GM18909 (cell line): ENCODE data around the gene SH3BGR.

ENCODE experiments used
- ATAC-seq: cut with Tn5 transposase; IDR thresholded peaks from one replicate; pipeline ENCODE4 v1.9.1; 2021; ENCODE audit warnings: mild to moderate bottlenecking; ENCODE audit not compliant: unreplicated experiment, poor library complexity

The SH3BGR gene

DNA sequence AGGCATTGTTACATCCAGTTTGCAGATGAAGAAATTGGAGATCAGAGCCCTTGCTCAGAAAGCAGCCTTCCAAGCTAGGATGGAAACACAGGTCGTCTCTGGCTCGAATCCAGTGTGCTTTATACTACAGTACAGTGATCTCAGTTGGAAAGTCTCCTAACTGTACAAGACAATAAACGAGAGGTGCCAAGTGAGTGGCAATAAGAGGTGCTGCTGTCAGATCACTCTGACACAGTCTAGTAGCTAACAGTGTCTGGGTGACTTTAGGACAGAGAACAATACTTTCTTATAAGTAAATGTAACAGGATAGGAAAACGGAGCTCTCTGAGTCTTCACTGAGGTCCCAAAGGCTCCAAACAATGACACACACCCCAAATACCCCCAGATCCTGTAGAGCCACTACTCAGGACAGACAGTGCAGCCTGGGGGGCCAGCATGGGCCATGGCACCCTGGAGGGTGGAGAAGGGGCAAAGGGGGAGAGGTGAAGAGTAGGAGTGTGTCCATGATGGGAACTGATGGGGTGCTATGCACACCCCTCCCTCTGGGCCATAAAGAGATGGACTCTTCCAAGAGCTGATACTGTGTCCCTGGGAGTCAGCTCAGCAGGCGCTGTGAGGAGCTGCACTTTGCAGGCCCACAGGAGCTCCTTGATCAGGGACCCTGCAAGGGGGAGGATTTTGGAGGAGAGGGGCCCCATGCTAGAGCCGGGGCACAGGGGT is 3.3 kb downstream of the SH3BGR start:
- no peak for ATAC-seq

DNA sequence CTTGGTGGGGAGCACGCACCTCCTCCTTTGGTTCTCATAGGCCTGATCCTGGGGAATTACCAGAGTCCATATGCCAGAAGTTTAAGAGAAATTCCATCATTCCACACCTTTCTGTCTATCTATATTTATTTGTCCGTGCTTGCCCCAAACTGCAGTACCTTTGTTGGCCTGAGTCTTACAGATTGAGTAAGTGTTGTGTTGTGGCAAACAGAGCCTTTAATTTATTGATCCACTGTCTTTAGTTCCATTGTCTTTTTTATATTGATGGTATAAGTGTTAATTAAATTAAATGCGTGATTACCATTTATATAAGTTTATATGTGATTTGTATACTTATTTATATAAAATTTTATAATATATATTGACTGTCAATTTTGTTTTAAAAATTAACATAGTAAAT is 4.9 kb downstream of the SH3BGR start:
- ATAC-seq = no peak

DNA sequence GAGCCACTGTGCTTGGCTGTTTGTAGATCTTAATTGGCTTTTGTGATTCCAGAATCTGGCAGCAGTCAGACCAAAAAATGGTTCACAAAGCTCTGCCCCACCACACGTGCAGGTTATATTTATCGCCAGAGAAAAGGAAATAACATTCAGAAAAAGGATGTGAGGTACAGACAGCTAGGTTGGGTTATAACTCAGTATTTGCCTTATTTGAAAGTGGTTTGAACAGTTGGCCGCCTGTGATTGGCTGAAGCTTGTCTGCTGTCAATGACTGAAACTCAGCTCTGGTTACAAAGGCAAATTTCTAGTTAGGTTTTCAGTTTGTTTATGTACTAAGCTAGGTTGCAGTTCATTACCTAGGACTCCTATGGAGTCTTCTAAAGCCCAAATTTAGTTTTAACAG is 9.6 kb downstream of the SH3BGR start:
- ATAC-seq = peak; percentile 77

DNA sequence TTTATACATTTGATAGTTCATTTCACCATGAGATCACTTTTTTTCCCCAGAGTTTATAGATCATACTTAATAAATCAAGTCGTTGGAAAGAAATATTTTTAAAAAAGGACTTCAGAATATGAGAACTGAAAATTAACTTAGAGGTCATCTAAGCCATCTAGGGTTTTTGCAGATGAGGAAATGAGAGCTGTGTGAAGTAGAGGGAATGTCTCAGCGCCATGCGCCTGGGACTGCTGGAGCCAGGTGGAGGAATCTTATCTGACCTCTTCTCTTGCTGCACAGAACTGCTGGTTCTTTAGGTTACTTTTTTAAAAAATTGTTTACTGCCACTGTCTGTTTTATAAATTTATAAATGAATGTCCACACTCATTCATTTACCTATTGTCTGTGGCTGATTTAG is 11.5 kb downstream of the SH3BGR start:
- ATAC-seq = no peak

DNA sequence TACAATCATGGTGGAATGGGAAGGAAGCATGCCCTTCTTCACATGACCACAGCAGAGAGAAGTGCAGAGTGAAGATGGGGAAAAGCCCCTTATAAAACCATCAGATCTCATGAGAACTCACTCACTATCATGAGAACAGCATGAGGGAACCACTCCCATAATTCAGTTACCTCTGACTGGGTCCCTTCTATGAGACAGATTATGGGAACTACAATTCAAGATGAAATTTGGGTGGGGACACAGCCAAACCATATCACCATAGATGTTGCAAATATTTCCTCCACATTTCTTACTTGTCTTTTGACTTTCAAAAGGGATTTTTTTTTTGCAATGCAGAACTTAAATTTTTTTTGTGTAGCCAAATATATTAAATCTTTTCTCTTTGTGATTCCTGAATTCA is 14.8 kb downstream of the SH3BGR start:
- no peak for ATAC-seq

DNA sequence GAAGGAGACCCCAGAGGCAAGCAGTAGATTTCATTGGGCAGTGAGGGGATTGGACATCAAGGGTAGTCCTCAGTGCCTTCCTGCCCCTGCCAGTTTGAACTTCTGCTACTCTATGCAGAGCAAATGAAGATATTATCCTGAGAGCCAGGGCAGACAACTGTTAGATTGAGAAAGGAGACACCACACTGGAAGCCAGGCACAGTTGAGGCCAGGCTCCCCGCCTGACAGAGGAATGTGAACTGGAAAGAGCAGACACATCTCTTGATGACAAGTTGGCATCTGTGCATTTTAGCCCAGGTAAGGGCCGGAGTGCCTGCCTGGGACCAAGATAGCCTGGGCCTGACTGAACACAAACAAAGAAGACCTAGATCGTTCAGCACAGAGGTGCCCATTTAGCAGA is 16.0 kb downstream of the SH3BGR start:
- ATAC-seq = no peak

DNA sequence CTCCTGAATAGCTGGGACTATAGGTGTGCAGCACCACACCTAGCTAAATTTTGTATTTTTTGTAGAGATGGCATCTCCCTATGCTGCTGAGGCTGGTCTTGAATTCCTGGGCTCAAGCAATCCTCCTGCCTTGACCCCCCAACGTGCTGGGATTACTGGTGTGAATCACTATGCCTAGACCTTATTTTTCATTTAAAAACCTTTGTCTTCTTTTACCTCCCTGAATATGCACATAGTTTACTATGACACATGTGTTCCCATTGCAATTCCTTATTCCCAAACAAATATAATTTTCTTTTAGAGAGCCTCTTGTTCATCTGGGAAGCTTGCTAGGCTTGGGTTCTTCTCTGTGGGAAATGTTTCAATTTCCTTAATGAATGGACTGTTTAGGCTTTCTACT is 16.8 kb downstream of the SH3BGR start:
- ATAC-seq = no peak

DNA sequence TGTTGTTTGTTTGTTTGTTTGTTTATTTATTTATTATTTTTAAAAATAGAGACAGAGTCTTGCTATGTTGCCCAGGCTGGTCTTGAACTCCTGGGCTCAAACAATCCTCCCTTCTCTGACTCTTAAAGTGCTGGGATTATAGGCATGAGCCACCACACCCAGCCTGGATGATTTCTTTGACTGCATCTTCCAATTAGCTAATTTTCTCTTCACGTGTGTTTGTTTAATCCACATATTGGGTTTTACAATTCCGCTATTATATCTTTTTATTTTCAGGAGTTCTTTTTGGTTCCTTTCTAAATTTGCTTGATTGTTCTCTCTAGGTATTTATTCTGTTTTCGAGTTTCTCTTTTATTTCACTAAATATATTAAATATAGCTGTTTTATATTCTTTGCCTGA is 19.8 kb downstream of the SH3BGR start:
- ATAC-seq = no peak

DNA sequence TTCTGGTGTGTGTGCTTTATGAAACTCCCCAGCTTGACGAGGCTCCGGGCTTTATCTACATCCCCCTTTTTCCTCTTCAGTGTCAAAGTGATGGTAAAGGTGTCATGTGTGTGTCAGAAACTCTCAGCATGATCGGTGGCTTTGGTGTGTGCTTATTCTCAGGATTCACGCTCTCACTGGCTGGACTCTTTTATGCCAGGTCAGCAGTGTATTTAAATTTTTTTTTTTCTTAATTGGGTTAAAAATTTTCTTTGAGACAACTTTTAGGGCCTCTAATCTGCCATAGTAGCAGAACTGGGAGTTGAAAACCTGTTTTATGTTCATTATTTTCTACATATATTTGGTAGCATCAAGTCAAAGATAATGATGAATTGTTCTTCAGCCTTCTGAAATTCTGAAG is 21.0 kb downstream of the SH3BGR start:
- ATAC-seq = no peak

DNA sequence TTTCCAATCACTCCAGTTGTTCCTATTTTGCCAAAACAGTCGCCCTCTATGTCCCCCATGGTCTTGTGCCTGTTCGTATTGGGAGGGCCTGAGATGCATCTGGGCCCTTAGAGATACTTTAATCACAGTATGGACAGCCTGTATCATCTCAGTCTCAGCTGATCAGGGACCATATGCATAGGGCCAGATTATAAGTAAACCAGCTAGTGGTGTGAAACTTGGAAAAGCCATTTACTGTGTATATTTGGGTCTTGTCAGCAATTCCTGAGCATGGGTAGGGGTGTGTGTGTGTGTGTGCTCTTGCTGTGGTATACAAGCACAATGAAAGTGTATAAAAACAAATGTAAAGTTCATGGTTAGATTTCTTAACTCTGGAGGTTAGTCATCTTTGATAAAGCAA is 22.8 kb downstream of the SH3BGR start:
- ATAC-seq = no peak

DNA sequence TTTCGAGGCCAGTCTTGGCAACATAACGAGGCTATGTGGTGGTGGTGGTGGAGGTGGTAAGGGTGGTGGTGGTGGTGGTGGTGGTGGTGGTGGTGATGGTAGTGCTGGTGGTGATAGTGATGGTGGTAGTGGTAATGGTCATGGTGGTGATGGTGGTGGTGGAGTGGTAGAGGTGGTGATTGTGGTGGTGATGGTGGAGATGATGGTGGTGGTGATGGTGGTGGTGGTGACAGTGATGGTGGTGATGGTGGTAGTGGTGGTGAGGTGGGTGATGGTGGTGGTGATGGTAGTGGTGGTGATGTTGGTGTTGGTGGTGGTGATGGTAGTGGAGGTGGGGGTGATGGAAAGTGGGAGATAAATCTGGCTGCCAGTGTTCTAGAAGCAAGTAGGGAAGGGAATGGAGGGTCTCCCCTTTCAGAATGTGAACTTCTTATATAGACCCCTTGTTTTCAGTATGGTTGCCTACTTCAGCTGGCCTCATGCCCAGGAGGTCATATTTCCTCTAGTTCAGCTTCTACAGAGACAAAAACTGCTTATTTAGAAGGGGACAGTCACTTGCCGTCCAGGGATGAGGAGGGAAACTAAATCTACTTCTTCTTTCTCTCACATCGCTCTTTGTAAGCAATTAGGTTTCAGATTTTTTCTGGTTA is 27.5 kb downstream of the SH3BGR start:
- ATAC-seq = no peak

DNA sequence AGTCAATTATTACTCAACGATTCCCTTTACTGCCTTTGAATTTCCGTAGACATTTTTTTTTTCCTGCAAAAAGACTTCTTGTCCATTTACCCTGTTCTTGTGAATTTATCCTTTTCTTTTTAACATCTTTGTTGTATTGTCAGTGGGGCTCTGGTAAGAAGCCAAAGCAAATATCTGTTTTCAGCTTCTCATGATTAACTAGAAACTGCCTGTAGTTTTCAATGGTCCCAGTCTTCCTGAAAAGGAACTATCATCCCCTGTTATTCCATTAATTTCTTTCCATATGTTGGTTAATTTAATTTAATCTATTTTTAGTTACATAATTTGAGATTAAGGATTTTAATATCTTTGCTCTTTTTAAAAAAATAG is 28.0 kb downstream of the SH3BGR start:
- ATAC-seq = no peak

DNA sequence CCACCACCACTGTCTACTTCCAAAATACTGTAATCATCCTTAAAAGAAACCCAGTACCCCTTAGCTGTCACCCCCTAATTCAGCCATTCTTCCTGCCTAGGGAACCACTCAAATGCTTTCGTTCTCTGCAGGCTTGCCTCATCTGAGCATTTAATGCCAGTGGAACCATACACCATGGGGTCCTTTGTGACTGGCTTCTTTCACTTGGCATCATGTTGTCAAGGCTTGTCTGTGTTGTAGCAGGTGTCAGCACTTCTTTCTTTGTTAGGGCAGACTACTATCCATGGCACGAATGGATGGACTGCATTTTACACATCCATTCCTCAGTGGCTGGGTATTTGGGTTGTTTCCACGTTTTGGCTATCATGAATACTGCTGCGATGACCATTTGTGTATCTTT is 28.5 kb downstream of the SH3BGR start:
- ATAC-seq = no peak

DNA sequence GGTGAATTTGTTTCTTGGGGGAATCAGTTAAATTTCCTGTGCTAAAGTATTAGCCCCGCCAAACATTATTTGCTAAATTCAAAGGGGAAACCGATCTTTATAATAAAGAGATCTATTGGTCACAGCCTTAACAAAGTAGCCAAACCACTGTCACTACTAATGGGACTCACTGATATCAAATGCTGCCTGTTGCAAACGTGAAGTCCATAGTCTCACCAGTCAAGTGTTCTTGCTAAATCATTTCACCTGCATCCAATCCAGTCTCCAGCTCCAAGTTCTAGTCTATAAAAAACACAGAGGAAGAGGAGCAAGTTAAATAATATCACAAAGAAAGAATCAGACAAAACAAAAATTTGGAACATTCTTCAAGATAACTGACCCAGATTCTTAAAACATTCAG is 30.1 kb downstream of the SH3BGR start:
- ATAC-seq = no peak

DNA sequence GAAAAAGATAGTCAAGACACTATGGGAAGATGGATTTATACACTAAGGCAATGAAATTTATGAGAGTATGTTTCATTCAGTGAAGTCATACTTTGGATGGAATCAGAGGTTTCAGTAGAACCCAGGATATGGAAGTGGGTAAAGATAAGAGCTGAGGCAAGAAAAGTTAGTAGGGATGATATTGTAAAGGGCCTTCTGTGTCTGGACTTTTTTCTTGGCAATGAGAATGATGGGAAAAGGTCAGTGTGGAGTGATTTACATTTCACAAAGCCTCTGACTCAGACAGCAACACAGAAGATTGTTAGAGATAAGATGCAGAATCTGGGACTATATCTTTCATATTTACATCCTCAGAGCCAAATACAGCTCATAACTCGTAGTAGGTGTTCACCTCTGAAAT is 32.1 kb downstream of the SH3BGR start:
- ATAC-seq = no peak

DNA sequence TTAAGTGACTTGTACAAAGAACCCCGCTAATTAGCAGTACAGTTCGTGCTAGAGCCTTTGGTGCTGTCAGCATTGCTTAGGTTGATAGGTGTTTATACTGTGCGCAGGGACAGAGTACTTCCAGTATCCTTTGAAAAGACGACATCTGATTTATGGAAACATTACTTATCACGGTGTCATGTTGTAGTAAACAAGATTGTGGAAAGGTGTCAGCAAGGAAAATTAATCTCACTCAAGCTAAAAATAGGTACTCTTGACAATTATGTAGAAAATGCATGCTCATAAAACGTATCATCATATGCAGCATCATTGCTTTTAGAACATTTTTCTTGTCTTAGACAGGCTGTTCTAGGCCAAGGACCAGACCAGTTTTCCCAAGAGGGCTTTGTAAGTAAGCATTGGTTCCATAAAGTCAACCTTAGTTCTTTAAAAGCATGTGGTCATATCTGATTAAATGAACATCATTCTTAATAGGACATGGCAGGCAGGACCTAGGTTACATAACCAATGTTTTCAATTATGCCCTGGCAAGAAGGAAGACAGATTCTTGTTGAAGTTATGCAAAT is 33.0 kb downstream of the SH3BGR start:
- ATAC-seq = no peak

DNA sequence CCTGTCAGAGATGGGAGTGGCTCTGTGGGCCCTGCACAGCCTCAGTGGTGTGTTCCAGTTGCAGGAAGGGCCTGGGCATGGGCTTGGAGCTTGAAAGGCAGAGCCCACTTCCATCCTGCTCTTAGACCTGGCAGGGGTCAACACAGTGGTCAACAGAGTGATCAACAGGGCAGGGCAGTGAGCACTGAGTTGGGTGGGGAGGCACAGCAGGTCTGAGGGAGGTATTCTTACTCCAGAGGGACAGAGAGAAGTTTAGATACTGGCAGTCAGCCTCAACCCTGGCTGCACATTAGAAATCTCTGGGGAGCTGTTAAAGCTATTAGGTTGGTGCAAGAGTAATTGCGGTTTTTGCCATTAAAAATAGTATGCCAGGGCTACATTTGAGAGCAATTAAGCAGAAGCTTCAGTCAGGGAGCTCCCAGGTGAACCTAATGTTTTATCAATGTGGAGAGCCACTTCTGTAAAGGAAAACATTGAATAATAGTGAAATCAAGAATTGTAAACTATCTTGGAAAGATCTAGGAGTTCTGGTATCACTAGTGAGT is 37.7 kb downstream of the SH3BGR start:
- no peak for ATAC-seq

DNA sequence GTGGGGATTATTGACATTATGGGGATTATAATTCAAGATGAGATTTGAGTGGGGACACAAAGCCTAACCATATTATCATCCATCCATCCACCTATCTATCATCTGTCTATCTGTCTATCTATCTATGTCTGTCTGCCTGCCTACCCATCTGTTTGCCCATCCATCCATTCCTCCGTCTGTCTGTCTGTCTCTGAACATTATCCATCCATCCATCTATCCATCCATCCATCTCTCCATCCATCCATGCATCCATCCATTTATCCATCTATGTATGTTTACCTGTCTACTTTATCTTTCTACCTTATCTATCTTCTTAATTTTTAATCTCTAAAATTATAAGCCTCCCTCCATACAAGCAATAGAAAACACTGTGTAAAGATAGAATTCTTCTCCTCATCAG is 47.4 kb downstream of the SH3BGR start:
- no peak for ATAC-seq

DNA sequence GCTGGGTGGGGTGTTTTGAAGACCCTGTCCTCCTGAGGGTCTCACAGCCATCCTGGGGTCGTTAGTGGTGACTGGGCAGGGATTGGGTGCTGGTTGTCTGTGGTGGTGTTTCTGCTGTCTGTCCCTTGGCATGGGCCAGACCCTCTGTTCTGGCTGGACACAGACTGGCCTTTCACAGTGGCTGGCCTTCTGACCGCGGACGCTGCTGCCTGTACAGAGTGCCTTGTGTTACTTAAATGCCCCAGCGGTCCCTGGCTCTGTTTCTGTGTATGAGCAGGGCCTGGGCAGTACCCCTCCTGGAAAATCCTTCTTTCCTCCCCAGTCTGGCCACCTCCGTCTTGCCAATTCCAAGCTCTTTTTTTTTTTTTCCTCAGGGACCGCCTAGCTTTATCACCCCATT is 50.9 kb downstream of the SH3BGR start:
- no peak for ATAC-seq

DNA sequence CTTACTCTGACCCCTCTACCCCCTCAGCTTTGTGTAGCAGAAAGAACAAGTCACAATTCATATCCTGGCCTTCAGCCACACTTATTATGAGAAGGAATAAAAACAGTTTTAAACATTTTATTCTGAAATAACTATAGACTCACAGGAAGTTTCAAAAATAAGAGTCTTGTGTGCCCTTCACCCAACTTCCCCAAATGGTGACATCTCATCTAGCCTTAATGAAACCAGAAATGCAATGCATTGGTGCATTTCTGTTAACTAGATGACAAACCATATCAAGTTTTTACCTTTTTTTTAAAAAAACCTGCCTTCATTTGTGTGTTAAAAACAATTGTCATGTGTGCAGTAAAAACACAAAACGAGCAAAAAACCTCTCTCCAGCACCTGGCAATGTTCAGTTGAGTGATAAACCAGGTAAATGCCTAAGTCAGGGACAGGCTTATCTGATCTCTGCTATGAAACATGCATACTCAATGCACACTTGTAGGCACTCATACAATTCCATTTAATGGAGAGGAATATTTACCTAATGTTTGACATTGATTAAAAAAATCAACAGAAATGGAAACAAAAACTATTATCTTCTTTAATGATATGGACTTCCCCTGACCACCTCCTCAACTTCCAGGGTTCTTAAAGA is 51.5 kb downstream of the SH3BGR start:
- ATAC-seq = no peak

DNA sequence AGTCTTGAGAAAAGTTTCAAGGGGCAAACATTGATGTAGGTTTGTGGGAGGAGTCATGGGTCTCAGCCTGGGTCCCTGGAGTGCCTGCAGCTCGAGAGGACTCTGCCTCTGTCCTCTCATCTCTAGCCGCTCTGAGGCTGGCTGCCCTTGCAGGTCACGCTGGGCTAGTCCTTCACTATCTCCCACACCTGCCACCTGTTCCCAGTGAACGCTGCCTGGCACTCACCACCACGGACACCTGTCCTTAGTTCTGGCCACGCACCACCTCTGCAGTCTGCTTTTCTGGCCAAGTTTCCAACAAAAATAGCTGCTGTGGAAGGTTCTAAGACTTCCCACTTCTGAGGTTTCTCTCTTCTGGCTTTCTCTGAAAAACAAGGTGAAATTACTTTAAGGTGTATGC is 52.5 kb downstream of the SH3BGR start:
- no peak for ATAC-seq
